H1 (cell line): ENCODE results near the gene PTX3. TPM values are rescaled to one million over a fixed set of nuclear protein-coding genes. Genes with fewer than 3 reads are reported as not detected.

Source experiments
- CTCF ChIA-PET: fragments of 300-600 bp; sonication (Branson Sonifier 250); formaldehyde crosslinking; loops from one replicate; lab custom pipeline; 2021; ENCODE audit not compliant: partially characterized antibody; lab: Charles Lee
- POLR2A ChIA-PET: fragments of 300-600 bp; sonication (Branson Sonifier 250); formaldehyde crosslinking; loops from one replicate; lab custom pipeline; 2021; ENCODE audit warnings: inconsistent platforms; ENCODE audit not compliant: partially characterized antibody; lab: Charles Lee
- DNase-seq, 2 experiments: peaks; one replicate each; pipeline versions ENCODE4 v3.0.0 to v3.0.0-alpha.2; 2010 to 2022; ENCODE audit warnings: low spot score in 2 of 2, low read depth in 1 of 2, mixed read lengths in 1 of 2
- FAIRE-seq: peaks from 2 replicates; lab custom pipeline; 2011; peaks lifted over from hg19 to GRCh38; lab: Jason Lieb, UNC
- H2AFZ ChIP-seq: 2 replicates; pipeline ENCODE4 v1.8.1; 2012; ENCODE audit warnings: low read length, inconsistent platforms
- H2AK5ac ChIP-seq: 2 replicates; pipeline ENCODE4 v1.6.1; 2013; ENCODE audit warnings: low read depth, low read length
- H2BK120ac ChIP-seq: replicated peaks from 2 replicates; pipeline ENCODE3; 2013; ENCODE audit warnings: low read depth, low read length, inconsistent platforms
- H2BK12ac ChIP-seq: 2 replicates; pipeline ENCODE4 v1.6.1; 2013; ENCODE audit warnings: low read depth, low read length
- H2BK15ac ChIP-seq: 2 replicates; pipeline ENCODE4 v1.6.1; 2013; ENCODE audit warnings: low read length
- H2BK20ac ChIP-seq: 2 replicates; pipeline ENCODE4 v1.6.1; 2013; ENCODE audit warnings: low read length
- H2BK5ac ChIP-seq: 2 replicates; pipeline ENCODE4 v1.6.1; 2013; ENCODE audit warnings: low read depth, low read length
- H3K14ac ChIP-seq: 2 replicates; pipeline ENCODE4 v1.6.1; 2013; ENCODE audit warnings: inconsistent platforms; ENCODE audit not compliant: insufficient read length
- H3K18ac ChIP-seq: 2 replicates; pipeline ENCODE4 v1.6.1; 2013; ENCODE audit warnings: low read length; ENCODE audit errors: extremely low read depth
- H3K23ac ChIP-seq: 2 replicates; pipeline ENCODE4 v1.6.1; 2013; ENCODE audit warnings: inconsistent platforms; ENCODE audit not compliant: insufficient read length
- H3K23me2 ChIP-seq: 2 replicates; pipeline ENCODE4 v1.6.1; 2013; ENCODE audit warnings: low read depth, low read length
- H3K27ac ChIP-seq: 2 replicates; pipeline ENCODE4 v1.6.1; 2011; ENCODE audit warnings: low read depth, low read length, inconsistent platforms
- H3K27me3 ChIP-seq, 4 experiments: replicated peaks in 1 of 4; 1 replicate in 1 of 4; 2 replicates in 3 of 4; pipeline versions ENCODE4 v1.6.1 to v1.8.1; 2011 to 2013; ENCODE audit warnings: low read length in 3 of 4, mild to moderate bottlenecking in 3 of 4, inconsistent platforms in 2 of 4, mixed read lengths in 2 of 4, moderate library complexity in 1 of 4; ENCODE audit not compliant: control insufficient read depth in 3 of 4, insufficient read depth in 3 of 4; ENCODE audit errors: extremely low read depth in 1 of 4
- H3K36me3 ChIP-seq, 4 experiments: 2 replicates each; pipeline versions ENCODE4 v1.6.1 to v1.8.1; 2011 to 2013; ENCODE audit warnings: mild to moderate bottlenecking in 4 of 4, low read length in 3 of 4, moderate library complexity in 2 of 4, control low read depth in 1 of 4, inconsistent platforms in 1 of 4; ENCODE audit not compliant: insufficient read depth in 4 of 4, control insufficient read depth in 2 of 4
- H3K4ac ChIP-seq: replicated peaks from 2 replicates; pipeline ENCODE3; 2013; ENCODE audit warnings: low read length, low read depth, mixed read lengths, inconsistent platforms; ENCODE audit not compliant: insufficient read length
- H3K4me1 ChIP-seq, 4 experiments: replicated peaks in 1 of 4; 1 replicate in 1 of 4; 2 replicates in 3 of 4; pipeline versions ENCODE4 v1.6.1 to v1.8.1; 2011 to 2013; ENCODE audit warnings: low read length in 3 of 4, inconsistent platforms in 2 of 4, mixed read lengths in 1 of 4; ENCODE audit not compliant: insufficient read depth in 4 of 4, control insufficient read depth in 3 of 4
- H3K4me2 ChIP-seq, 2 experiments: 2 replicates each; pipeline versions ENCODE4 v1.6.1 to v1.8.1; 2011 to 2013; ENCODE audit warnings: low read depth in 2 of 2, low read length in 2 of 2, control low read depth in 1 of 2, inconsistent platforms in 1 of 2, mild to moderate bottlenecking in 1 of 2; ENCODE audit not compliant: insufficient read depth in 1 of 2
- H3K4me3 ChIP-seq, 4 experiments: fragments of 200-600, 300-600 bp in 1 of 4; sonication (generic), shearing (Covaris generic), sonication (Bioruptor Twin) in 1 of 4; 2 replicates each; pipeline versions ENCODE4 v1.5.1 to v1.8.1; 2011 to 2016; ENCODE audit warnings: low read length in 4 of 4, low read depth in 3 of 4, control low read depth in 2 of 4, inconsistent platforms in 2 of 4, mild to moderate bottlenecking in 2 of 4, mixed read lengths in 1 of 4, moderate library complexity in 1 of 4; ENCODE audit not compliant: insufficient read depth in 2 of 4; ENCODE audit errors: extremely low read depth in 1 of 4
- H3K56ac ChIP-seq: replicated peaks from 2 replicates; pipeline ENCODE3; 2013; ENCODE audit warnings: low read depth, mild to moderate bottlenecking, mixed read lengths, low read length, inconsistent platforms; ENCODE audit not compliant: insufficient read length
- H3K79me1 ChIP-seq: 2 replicates; pipeline ENCODE4 v1.6.1; 2013; ENCODE audit warnings: low read depth, low read length, control low read depth
- H3K79me2 ChIP-seq, 2 experiments: 2 replicates each; pipeline versions ENCODE4 v1.6.1 to v1.8.1; 2012 to 2013; ENCODE audit warnings: low read length in 2 of 2, mild to moderate bottlenecking in 2 of 2, inconsistent platforms in 1 of 2; ENCODE audit not compliant: insufficient read depth in 2 of 2, control insufficient read depth in 1 of 2
- H3K9ac ChIP-seq, 4 experiments: replicated peaks in 1 of 4; 1 replicate in 1 of 4; 2 replicates in 3 of 4; pipeline versions ENCODE4 v1.6.1 to v1.8.1; 2011 to 2013; ENCODE audit warnings: low read depth in 3 of 4, low read length in 3 of 4, control low read depth in 2 of 4, mild to moderate bottlenecking in 2 of 4, moderate library complexity in 2 of 4, inconsistent platforms in 1 of 4; ENCODE audit errors: extremely low read depth in 1 of 4
- H3K9me3 ChIP-seq, 2 experiments: 2 replicates each; pipeline versions ENCODE4 v1.6.1 to v1.8.1; 2012 to 2013; ENCODE audit warnings: mild to moderate bottlenecking in 2 of 2, moderate library complexity in 2 of 2, control low read depth in 1 of 2, inconsistent platforms in 1 of 2, low read depth in 1 of 2, low read length in 1 of 2, mixed read lengths in 1 of 2; ENCODE audit not compliant: insufficient read depth in 2 of 2
- H4K20me1 ChIP-seq, 2 experiments: replicated peaks in 1 of 2; 2 replicates each; pipeline versions ENCODE3 to v1.8.1; 2011 to 2013; ENCODE audit warnings: inconsistent platforms in 2 of 2, low read length in 2 of 2, mild to moderate bottlenecking in 1 of 2; ENCODE audit not compliant: insufficient read depth in 2 of 2, control insufficient read depth in 1 of 2
- H4K5ac ChIP-seq: 2 replicates; pipeline ENCODE4 v1.6.1; 2013; ENCODE audit warnings: low read length, low read depth, mixed read lengths, inconsistent platforms; ENCODE audit not compliant: insufficient read length
- H4K8ac ChIP-seq: 2 replicates; pipeline ENCODE4 v1.8.0; 2013; ENCODE audit warnings: mild to moderate bottlenecking, moderate library complexity, low read length, inconsistent platforms; ENCODE audit not compliant: insufficient read depth; ENCODE audit errors: extremely low read depth
- H4K91ac ChIP-seq: replicated peaks from 2 replicates; pipeline ENCODE3; 2013; ENCODE audit warnings: low read length, mixed read lengths, inconsistent platforms; ENCODE audit not compliant: insufficient read length
- WGBS, 2 experiments: shearing (Covaris generic) in 1 of 2; methylation state at CpG; one replicate each; pipeline versions ENCODE4 v1.1.6 to v1.1.7; 2013 to 2015; ENCODE audit warnings: low lambda C conversion rate in 2 of 2, mixed read lengths in 2 of 2, inconsistent platforms in 1 of 2, low coverage in 1 of 2, missing lambda C conversion rate in 1 of 2; ENCODE audit not compliant: insufficient replicate concordance in 2 of 2, insufficient coverage in 1 of 2, insufficient read length in 1 of 2; ENCODE audit errors: extremely low coverage in 1 of 2, missing lambda C conversion rate in 1 of 2; 5-methylcytosine and 5-hydroxymethylcytosine counted together
- polyA plus RNA-seq, 7 experiments: library from polyadenylated mRNA; depleted of rRNA in 3 of 7; stranded (reverse) in 5 of 7; unstranded in 2 of 7; fragments of >200 nt in 5 of 7; fragments of 200-250 nt in 2 of 7; gene quantifications; 1 replicate in 5 of 7; 2 replicates in 1 of 7; 4 replicates in 1 of 7; pipeline versions ENCODE4 v1.2.1 to v1.2.3, GENCODE V29; 2011 to 2013; ENCODE audit warnings: missing spikeins in 2 of 7, mixed read lengths in 2 of 7
- total RNA-seq: library from RNA; stranded (reverse); fragmentation: NEBNext Ultra II Directional; extraction: Animal tissue kit (Norgen Biotek cat#: 25700); gene quantifications from 2 replicates; pipeline ENCODE4 v1.2.1, GENCODE V29; 2021

Gene PTX3
- total and polyA plus RNA-seq, 2 of the 8 experiments (the other 6 are each of a cell fraction or from before 2014, with no cell fraction given): 1.2 to 1.7 TPM

- Histone ChIP-seq H4K8ac (no peak overlapping the region), H3K56ac (no peak overlapping the region), H3K23ac (no peak overlapping the region), H4K91ac (no peak overlapping the region), H3K27ac (no peak overlapping the region), H3K9me3 (no peaks in the 10 kb centered on the region), H3K4me2 (no peak overlapping the region), H3K4me3 (no peak overlapping the region), H3K79me2 (no peaks in the 10 kb centered on the region), H2BK12ac (no peak overlapping the region), H2BK5ac (no peak overlapping the region), H3K18ac (no peak overlapping the region), H2AFZ (no peak overlapping the region), H2BK120ac (no peak overlapping the region), H2BK20ac (no peak overlapping the region), H3K4ac (no peak overlapping the region), H3K4me1 (peaks cover 0 to 10% (median 0%) of the 10 kb centered on the region in 4 experiments; a peak in 2 of 7 replicates), H2BK15ac (no peak overlapping the region), H3K14ac (no peak overlapping the region), H4K20me1 (no peaks in the 10 kb centered on the region), H3K79me1 (no peaks in the 10 kb centered on the region), H3K36me3 (no peaks in the 10 kb centered on the region), H3K23me2 (no peaks in the 10 kb centered on the region), H4K5ac (no peak overlapping the region), H2AK5ac (no peak overlapping the region), H3K9ac (no peak overlapping the region), H3K27me3 (no peaks in the 10 kb centered on the region)
- ChIA-PET POLR2A (no interaction called here), CTCF (interaction anchor here (0.6 kb wide), 1 partner anchor 116 kb away, joined by 6 read pairs; no protein-coding TSS in a partner anchor)
- WGBS, 2 experiments: 86% methylated on average over 4 of the region's 4 CpGs; no CpG with 5 or more reads in 1 of the 2 experiments
- FAIRE-seq (no peak), DNase-seq (no peak)
Measured at GRCh38 chr3:157408499-157409149, 28.0 kb upstream of the PTX3 start.
